HepG2 (cell line): Measurements from ENCODE around the gene TAL2. TPM values are rescaled to one million over a fixed set of nuclear protein-coding genes. Genes with fewer than 3 reads are reported as not detected.

Experiments
- AHR ChIP-seq: IDR thresholded peaks from 2 replicates; pipeline ENCODE4 v1.6.1; 2018; ENCODE audit warnings: missing genetic modification reagents, missing compliant biosample characterization
- CBX1 ChIP-seq: IDR thresholded peaks from one replicate; pipeline ENCODE4 v1.6.1; 2016; ENCODE audit warnings: antibody characterized with exemption, low read depth
- DPF2 ChIP-seq: sonication (generic); formaldehyde crosslinking; IDR thresholded peaks from 2 replicates; pipeline ENCODE4 v1.4.0; 2020; ENCODE audit warnings: mild to moderate bottlenecking, low read depth, missing genetic modification reagents, borderline replicate concordance
- HMG20B ChIP-seq: conservative IDR thresholded peaks from 2 replicates; pipeline ENCODE4 v1.6.1; 2016; ENCODE audit warnings: missing genetic modification reagents, missing compliant biosample characterization
- JUND ChIP-seq: sonication (generic); formaldehyde crosslinking; IDR thresholded peaks from 2 replicates; pipeline ENCODE4 v1.8.0; 2022; ENCODE audit warnings: mild to moderate bottlenecking, missing genetic modification reagents
- KDM6A ChIP-seq: IDR thresholded peaks from 2 replicates; pipeline ENCODE4 v1.6.1; 2016; ENCODE audit warnings: low read depth
- MAFG ChIP-seq: sonication (generic); formaldehyde crosslinking; IDR thresholded peaks from 2 replicates; pipeline ENCODE4 v1.5.1; 2020; ENCODE audit warnings: mild to moderate bottlenecking, missing genetic modification reagents
- NFE2L2 ChIP-seq: fragments of 150-350 bp; IDR thresholded peaks from 2 replicates; pipeline ENCODE4 v1.6.1; 2014; ENCODE audit warnings: low read length
- PHF20 ChIP-seq: sonication (generic); formaldehyde crosslinking; IDR thresholded peaks from 2 replicates; pipeline ENCODE4 v1.5.0; 2020; ENCODE audit warnings: mild to moderate bottlenecking, missing genetic modification reagents
- PPARG ChIP-seq: conservative IDR thresholded peaks from 2 replicates; pipeline ENCODE4 v1.6.1; 2016; ENCODE audit warnings: missing biosample characterization, missing genetic modification reagents
- RFXANK ChIP-seq: IDR thresholded peaks from 2 replicates; pipeline ENCODE4 v1.6.1; 2016
- SMARCC2 ChIP-seq: fragments of 450-650 bp; IDR thresholded peaks from 2 replicates; pipeline ENCODE4 v1.6.1; 2017; ENCODE audit warnings: antibody characterized with exemption, mild to moderate bottlenecking
- TBP ChIP-seq: sonication (generic); formaldehyde crosslinking; IDR thresholded peaks from 2 replicates; pipeline ENCODE4 v1.5.0; 2020; ENCODE audit warnings: missing genetic modification reagents
- ZBTB21 ChIP-seq: sonication (generic); formaldehyde crosslinking; IDR thresholded peaks from 2 replicates; pipeline ENCODE4 v1.4.0; 2020; ENCODE audit warnings: missing genetic modification reagents
- ZFP1 ChIP-seq: IDR thresholded peaks from 2 replicates; pipeline ENCODE4 v1.6.1; 2016
- ZFP36 ChIP-seq: fragments of 150-350 bp; IDR thresholded peaks from 2 replicates; pipeline ENCODE4 v1.6.1; 2018; ENCODE audit warnings: borderline replicate concordance, low read length, low read depth; ENCODE audit not compliant: partially characterized antibody
- ZKSCAN1 ChIP-seq: fragments of 150-350 bp; IDR thresholded peaks from 2 replicates; pipeline ENCODE4 v1.6.1; 2014; ENCODE audit warnings: low read length
- ZNF3 ChIP-seq: IDR thresholded peaks from 2 replicates; pipeline ENCODE4 v1.7.0; 2017; ENCODE audit warnings: inconsistent platforms
- ZNF563 ChIP-seq: sonication (generic); formaldehyde crosslinking; IDR thresholded peaks from 2 replicates; pipeline ENCODE4 v1.8.0; 2022; ENCODE audit warnings: mild to moderate bottlenecking, moderate library complexity, missing genetic modification reagents
- ZNF75D ChIP-seq: sonication (generic); formaldehyde crosslinking; IDR thresholded peaks from 2 replicates; pipeline ENCODE4 v1.8.1; 2023; ENCODE audit warnings: missing genetic modification reagents, mild to moderate bottlenecking, borderline replicate concordance
- polyA plus RNA-seq, 8 experiments: library from polyadenylated mRNA; depleted of rRNA in 3 of 8; stranded (reverse) in 7 of 8; unstranded in 1 of 8; fragments of >200 nt; fragmentation: Illumina TruSeq in 4 of 8; extraction: Trizol in 4 of 8; gene quantifications; 2 replicates each; pipeline versions ENCODE4 v1.2.1 to v1.2.3, GENCODE V29; 2011 to 2016; ENCODE audit warnings: low read depth in 4 of 8, missing spikeins in 1 of 8, mixed read lengths in 1 of 8; ENCODE audit not compliant: insufficient read depth in 1 of 8
- total RNA-seq, 5 experiments: library from RNA; depleted of rRNA; stranded (reverse); fragments of >200 nt; fragmentation: Illumina TruSeq; extraction: Trizol; gene quantifications; 2 replicates each; pipeline ENCODE4 v1.2.3, GENCODE V29; 2016; ENCODE audit warnings: low read depth in 1 of 5
- TF ChIP-seq, protein P1 (sequence below): sonication (generic); formaldehyde crosslinking; IDR thresholded peaks from 2 replicates; pipeline ENCODE4 v1.5.0; 2020; ENCODE audit warnings: mild to moderate bottlenecking, missing genetic modification reagents
- TF ChIP-seq, protein P2 (sequence below): sonication (generic); formaldehyde crosslinking; IDR thresholded peaks from 2 replicates; pipeline ENCODE4 v1.4.0; 2020; ENCODE audit warnings: missing genetic modification reagents, low read depth, mild to moderate bottlenecking, borderline replicate concordance
- TF ChIP-seq, protein P3 (sequence below): sonication (generic); formaldehyde crosslinking; IDR thresholded peaks from 2 replicates; pipeline ENCODE4 v1.5.0; 2020; ENCODE audit warnings: mild to moderate bottlenecking, missing genetic modification reagents, borderline replicate concordance
- TF ChIP-seq, protein P4 (sequence below): sonication (generic); formaldehyde crosslinking; IDR thresholded peaks from 2 replicates; pipeline ENCODE4 v1.4.0; 2020; ENCODE audit warnings: missing genetic modification reagents

TAL2 gene
- total and polyA plus RNA-seq, 2 of the 13 experiments (the other 11 are each of a cell fraction or from before 2014, with no cell fraction given), result 0.22 TPM; not detected in 1

DNA sequence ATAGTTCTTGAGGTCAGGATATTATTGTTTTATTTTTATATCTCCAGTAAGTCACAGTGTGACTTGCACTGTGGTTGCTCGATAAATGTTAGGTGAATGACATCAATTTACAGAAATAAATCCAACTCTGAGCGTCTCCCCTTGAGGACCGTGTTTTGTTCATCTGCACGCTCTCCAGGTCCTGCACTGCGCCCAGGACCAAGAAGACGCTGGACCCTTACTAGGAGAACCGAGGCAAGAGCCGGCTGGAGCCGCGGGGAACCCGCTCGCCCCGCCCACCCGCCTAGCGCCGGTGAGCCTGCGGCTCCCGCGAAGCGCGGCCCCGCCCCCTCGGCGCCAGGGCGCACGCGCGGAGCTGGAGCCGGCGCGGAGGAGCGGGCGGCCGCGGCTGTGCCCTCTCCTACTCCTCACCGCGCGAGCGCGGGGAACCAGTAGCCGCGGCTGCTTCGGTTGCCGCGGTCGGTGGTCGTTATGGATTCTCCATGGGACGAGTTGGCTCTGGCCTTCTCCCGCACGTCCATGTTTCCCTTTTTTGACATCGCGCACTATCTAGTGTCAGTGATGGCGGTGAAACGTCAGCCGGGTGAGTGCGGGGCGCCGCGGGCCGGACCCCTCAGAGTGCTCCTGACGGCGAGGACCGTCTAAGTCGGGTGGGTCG, 32.1 kb downstream of the TAL2 start, which contains the start of gene TMEM38B (continued):
- TF ChIP-seq, protein P1, sequence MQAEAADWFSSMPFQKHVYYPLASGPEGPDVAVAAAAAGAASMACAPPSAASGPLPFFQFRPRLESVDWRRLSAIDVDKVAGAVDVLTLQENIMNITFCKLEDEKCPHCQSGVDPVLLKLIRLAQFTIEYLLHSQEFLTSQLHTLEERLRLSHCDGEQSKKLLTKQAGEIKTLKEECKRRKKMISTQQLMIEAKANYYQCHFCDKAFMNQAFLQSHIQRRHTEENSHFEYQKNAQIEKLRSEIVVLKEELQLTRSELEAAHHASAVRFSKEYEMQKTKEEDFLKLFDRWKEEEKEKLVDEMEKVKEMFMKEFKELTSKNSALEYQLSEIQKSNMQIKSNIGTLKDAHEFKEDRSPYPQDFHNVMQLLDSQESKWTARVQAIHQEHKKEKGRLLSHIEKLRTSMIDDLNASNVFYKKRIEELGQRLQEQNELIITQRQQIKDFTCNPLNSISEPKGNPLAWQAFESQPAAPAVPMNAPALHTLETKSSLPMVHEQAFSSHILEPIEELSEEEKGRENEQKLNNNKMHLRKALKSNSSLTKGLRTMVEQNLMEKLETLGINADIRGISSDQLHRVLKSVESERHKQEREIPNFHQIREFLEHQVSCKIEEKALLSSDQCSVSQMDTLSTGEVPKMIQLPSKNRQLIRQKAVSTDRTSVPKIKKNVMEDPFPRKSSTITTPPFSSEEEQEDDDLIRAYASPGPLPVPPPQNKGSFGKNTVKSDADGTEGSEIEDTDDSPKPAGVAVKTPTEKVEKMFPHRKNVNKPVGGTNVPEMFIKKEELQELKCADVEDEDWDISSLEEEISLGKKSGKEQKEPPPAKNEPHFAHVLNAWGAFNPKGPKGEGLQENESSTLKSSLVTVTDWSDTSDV (CRISPR knock-in tag), result 0 out of 2 replicates have a peak, but pooled peaks have one; percentile 3
- TF ChIP-seq ZNF563 (no peak), ZFP1 (no peak), NFE2L2 (no peak), SMARCC2 (no peak), KDM6A (CRISPR knock-in tag) (no peak), RFXANK (no peak), PPARG (CRISPR knock-in tag) (no peak), PHF20 (peak; percentile 57; the same call in 1 of the 2 replicates), ZNF3 (no peak), DPF2 (CRISPR knock-in tag) (no peak), TBP (no peak), ZKSCAN1 (no peak), MAFG (no peak), ZFP36 (no peak), ZNF75D (CRISPR knock-in tag) (no peak), AHR (CRISPR knock-in tag) (no peak), ZBTB21 (no peak), CBX1 (no peak), HMG20B (CRISPR knock-in tag) (no peak), JUND (no peak)
- TF ChIP-seq, protein P2, sequence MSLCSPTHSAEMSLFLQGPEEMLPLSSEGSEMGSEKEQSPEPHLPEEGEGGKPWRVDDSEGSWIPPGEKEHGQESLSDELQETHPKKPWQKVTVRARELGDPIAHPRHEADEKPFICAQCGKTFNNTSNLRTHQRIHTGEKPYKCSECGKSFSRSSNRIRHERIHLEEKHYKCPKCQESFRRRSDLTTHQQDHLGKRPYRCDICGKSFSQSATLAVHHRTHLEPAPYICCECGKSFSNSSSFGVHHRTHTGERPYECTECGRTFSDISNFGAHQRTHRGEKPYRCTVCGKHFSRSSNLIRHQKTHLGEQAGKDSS (CRISPR knock-in tag), result peak; percentile 43; the same call in 1 of the 2 replicates
- TF ChIP-seq, protein P3, sequence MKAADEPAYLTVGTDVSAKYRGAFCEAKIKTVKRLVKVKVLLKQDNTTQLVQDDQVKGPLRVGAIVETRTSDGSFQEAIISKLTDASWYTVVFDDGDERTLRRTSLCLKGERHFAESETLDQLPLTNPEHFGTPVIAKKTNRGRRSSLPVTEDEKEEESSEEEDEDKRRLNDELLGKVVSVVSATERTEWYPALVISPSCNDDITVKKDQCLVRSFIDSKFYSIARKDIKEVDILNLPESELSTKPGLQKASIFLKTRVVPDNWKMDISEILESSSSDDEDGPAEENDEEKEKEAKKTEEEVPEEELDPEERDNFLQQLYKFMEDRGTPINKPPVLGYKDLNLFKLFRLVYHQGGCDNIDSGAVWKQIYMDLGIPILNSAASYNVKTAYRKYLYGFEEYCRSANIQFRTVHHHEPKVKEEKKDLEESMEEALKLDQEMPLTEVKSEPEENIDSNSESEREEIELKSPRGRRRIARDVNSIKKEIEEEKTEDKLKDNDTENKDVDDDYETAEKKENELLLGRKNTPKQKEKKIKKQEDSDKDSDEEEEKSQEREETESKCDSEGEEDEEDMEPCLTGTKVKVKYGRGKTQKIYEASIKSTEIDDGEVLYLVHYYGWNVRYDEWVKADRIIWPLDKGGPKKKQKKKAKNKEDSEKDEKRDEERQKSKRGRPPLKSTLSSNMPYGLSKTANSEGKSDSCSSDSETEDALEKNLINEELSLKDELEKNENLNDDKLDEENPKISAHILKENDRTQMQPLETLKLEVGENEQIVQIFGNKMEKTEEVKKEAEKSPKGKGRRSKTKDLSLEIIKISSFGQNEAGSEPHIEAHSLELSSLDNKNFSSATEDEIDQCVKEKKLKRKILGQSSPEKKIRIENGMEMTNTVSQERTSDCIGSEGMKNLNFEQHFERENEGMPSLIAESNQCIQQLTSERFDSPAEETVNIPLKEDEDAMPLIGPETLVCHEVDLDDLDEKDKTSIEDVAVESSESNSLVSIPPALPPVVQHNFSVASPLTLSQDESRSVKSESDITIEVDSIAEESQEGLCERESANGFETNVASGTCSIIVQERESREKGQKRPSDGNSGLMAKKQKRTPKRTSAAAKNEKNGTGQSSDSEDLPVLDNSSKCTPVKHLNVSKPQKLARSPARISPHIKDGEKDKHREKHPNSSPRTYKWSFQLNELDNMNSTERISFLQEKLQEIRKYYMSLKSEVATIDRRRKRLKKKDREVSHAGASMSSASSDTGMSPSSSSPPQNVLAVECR, result no peak; the same call in 1 of the 2 replicates
- TF ChIP-seq, protein P4, sequence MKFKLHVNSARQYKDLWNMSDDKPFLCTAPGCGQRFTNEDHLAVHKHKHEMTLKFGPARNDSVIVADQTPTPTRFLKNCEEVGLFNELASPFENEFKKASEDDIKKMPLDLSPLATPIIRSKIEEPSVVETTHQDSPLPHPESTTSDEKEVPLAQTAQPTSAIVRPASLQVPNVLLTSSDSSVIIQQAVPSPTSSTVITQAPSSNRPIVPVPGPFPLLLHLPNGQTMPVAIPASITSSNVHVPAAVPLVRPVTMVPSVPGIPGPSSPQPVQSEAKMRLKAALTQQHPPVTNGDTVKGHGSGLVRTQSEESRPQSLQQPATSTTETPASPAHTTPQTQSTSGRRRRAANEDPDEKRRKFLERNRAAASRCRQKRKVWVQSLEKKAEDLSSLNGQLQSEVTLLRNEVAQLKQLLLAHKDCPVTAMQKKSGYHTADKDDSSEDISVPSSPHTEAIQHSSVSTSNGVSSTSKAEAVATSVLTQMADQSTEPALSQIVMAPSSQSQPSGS, result no peak
